ENCODE measurements around the gene ZDHHC19.
"Not testable (repeated sequence)": the region's sequence is repeated elsewhere in the genome, so short reads cannot be mapped to it uniquely, and the experiment has no call there.

Gene ZDHHC19

DNA sequence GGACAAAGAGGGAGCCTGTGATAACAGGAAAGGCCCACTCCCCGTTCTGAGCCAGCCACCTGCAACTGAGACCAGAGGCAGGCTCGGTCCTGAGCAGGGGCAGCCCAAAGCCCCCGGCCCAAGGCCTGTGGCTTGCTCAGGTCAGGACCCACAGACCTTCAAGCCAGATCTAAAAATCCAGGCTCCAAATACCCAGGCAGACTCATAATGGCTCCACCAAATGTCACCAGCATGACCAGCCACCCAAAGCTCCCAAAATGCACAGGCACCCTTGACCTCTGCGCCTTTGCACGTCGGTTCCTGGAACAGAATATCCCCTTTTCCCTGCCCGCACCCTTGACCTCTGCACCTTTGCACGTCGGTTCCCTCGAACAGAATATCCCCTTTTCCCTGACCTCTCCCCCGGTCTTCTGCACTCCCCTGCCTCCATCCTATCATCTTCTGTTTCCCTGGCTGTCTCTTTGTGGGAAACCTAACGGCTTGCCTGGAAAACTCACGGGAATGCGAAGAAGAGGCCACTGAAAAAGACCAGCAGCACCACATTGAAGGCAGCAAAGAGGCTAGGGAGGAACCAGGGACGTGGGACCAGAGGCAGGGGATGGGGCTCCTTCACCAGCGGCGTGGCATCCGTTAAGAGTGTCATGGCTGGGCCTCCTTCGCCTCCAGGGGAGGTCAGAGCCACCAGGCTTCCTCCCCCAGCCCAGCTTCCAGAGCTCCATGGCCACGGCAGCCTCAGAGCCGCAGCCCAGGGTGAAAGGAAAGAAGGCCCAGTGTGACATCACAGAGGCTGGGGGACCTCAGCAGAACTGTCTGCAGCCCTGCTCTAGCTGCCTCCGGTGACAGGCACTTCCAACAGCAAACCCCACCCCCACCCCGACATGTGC, at the start of gene ZDHHC19:
Gene ZDHHC19 (minus strand): TSS at position 728 of the 884 bp plus-strand sequence. CDS start 85 bp downstream, at position 643.
- Histone ChIP-seq H3K4me3 (ENCODE audit: low read length) (no peak within 1 kb of the TSS), H3K27me3 (ENCODE audit: control insufficient read depth, insufficient read depth, low read length) (peaks cover 4% of the 10 kb centered on the region), H3K4me1 (ENCODE audit: control insufficient read depth, insufficient read depth, low read length) (no peaks in the 10 kb centered on the region), H3K36me3 (ENCODE audit: control insufficient read depth, insufficient read depth, low read length) (no peaks in the 10 kb centered on the region), H3K27ac (ENCODE audit: low read depth, low read length) (no peak within 1 kb of the TSS), H3K9ac (ENCODE audit: low read length) (no peak within 1 kb of the TSS)

DNA sequence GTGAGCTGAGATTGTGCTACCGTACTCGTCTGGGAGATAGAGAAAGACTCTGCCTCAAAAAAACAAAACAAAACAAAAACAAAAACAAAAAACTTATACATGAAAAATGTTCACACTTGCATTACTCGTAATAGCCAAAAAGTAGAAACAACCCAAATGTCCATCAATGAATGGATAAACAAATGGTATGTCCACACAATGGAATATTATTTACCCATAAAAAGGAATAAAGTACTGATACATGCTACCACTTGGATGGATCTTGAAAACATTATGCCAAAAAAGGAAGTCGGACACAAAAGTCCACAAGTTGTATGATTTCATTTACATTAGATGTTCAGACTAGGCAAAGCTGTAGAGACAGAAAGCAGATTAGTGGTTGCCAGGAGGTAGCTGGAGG, 49.6 kb upstream of the ZDHHC19 start:
- Histone ChIP-seq H3K36me3 (ENCODE audit: control insufficient read depth, insufficient read depth, low read length) (peaks cover 2% of the 10 kb centered on the region), H3K27me3 (ENCODE audit: control insufficient read depth, insufficient read depth, low read length) (no peaks in the 10 kb centered on the region), H3K4me1 (ENCODE audit: control insufficient read depth, insufficient read depth, low read length) (no peaks in the 10 kb centered on the region), H3K9ac (ENCODE audit: low read length) (no peak overlapping the region), H3K27ac (ENCODE audit: low read depth, low read length) (no peak overlapping the region), H3K4me3 (ENCODE audit: low read length) (no peak overlapping the region)

DNA sequence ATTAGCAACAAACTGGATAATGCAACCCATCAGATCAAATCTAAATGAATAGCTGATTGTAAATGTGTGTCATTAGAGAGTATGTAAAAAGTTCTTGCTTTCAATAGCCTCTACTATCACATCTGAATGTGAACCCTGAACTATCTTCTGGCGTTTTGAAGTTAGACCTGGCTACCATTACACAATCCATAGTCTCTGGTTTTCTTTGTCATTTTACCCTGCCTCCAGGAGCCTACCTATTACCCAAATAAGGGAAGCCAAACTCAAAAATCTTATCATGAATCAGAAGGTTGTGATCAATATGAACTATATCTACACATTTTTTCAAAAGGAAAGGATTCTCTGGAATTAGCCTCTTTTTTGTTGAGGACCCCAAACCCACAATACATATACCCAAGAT, 44.6 kb upstream of the ZDHHC19 start:
- H3K9ac ChIP-seq (ENCODE audit: low read length) = no peak overlapping the region
- H3K4me3 ChIP-seq (ENCODE audit: low read length) = no peak overlapping the region
- no peaks in the 10 kb centered on the region for H3K4me1 ChIP-seq (ENCODE audit: control insufficient read depth, insufficient read depth, low read length)
- no peaks in the 10 kb centered on the region for H3K36me3 ChIP-seq (ENCODE audit: control insufficient read depth, insufficient read depth, low read length)
- H3K27ac ChIP-seq (ENCODE audit: low read depth, low read length) = no peak overlapping the region
- no peaks in the 10 kb centered on the region for H3K27me3 ChIP-seq (ENCODE audit: control insufficient read depth, insufficient read depth, low read length)

DNA sequence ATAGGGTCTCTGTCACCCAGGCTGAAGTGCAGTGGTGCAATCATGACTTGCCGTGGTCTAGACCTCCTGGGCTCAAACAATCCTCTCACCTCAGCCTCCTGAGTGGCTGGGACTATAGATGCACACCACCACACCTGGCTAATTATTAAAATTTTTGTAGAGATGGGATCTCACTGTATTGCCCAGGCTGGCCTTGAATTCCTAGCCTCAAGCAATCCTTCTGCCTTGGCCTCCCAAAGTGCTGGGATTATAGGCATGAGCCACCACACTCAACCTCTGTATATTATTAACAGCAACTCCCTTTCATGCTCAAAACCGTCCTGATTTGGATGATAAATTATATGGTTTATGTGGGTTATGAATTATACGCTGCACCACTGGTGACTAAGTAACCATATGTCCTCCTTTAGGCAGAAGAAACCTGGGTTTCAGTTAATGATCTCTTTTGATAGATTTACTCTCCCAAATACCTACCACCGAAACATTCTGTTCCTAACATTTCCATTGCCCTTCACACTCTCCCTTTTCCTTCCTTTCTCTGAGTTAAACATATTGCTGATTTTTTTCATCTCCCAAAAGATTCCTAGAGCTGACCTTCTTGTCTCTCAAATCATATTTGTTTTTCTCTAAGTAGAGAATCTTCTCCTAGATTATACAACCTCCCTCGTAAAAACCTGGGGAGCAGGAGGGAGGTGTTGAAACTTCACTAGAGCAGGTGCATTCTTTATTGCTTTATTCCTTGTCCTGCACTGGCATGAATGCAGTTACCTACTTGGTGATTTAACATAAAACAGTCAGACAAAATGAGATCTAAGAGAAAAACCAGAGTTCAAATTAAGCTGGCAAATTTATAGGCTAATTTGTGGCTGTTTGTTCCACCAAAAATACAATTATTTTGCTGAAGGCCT, 43.4 kb upstream of the ZDHHC19 start:
- Histone ChIP-seq H3K4me3 (ENCODE audit: low read length) (no peak overlapping the region), H3K4me1 (ENCODE audit: control insufficient read depth, insufficient read depth, low read length) (no peaks in the 10 kb centered on the region), H3K27me3 (ENCODE audit: control insufficient read depth, insufficient read depth, low read length) (no peaks in the 10 kb centered on the region), H3K27ac (ENCODE audit: low read depth, low read length) (no peak overlapping the region), H3K36me3 (ENCODE audit: control insufficient read depth, insufficient read depth, low read length) (no peaks in the 10 kb centered on the region), H3K9ac (ENCODE audit: low read length) (no peak overlapping the region)

- no peaks in the 10 kb centered on the region for H3K4me1 ChIP-seq (ENCODE audit: control insufficient read depth, insufficient read depth, low read length)
- no peak overlapping the region for H3K9ac ChIP-seq (ENCODE audit: low read length)
- no peak overlapping the region for H3K4me3 ChIP-seq (ENCODE audit: low read length)
- H3K27me3 ChIP-seq (ENCODE audit: control insufficient read depth, insufficient read depth, low read length) = no peaks in the 10 kb centered on the region
- peaks cover 10% of the 10 kb centered on the region for H3K36me3 ChIP-seq (ENCODE audit: control insufficient read depth, insufficient read depth, low read length)
- H3K27ac ChIP-seq (ENCODE audit: low read depth, low read length) = no peak overlapping the region
These were observed 40.7 kb upstream of the ZDHHC19 start for GRCh38 chr3:196251918-196252317.

- Histone ChIP-seq H3K27me3 (ENCODE audit: control insufficient read depth, insufficient read depth, low read length) (no peaks in the 10 kb centered on the region), H3K27ac (ENCODE audit: low read depth, low read length) (no peak overlapping the region), H3K4me1 (ENCODE audit: control insufficient read depth, insufficient read depth, low read length) (no peaks in the 10 kb centered on the region), H3K9ac (ENCODE audit: low read length) (no peak overlapping the region), H3K4me3 (ENCODE audit: low read length) (no peak overlapping the region), H3K36me3 (ENCODE audit: control insufficient read depth, insufficient read depth, low read length) (peaks cover 21% of the 10 kb centered on the region)
These were observed 35.6 kb upstream of the ZDHHC19 start for GRCh38 chr3:196246612-196247308.

GRCh38 chr3:196244166-196244565, 33.0 kb upstream of the ZDHHC19 start:
- peaks cover 24% of the 10 kb centered on the region for H3K36me3 ChIP-seq (ENCODE audit: control insufficient read depth, insufficient read depth, low read length)
- not testable (repeated sequence) for H3K27ac ChIP-seq (ENCODE audit: low read depth, low read length); H3K27me3 ChIP-seq (ENCODE audit: control insufficient read depth, insufficient read depth, low read length); H3K9ac ChIP-seq (ENCODE audit: low read length); H3K4me1 ChIP-seq (ENCODE audit: control insufficient read depth, insufficient read depth, low read length); H3K4me3 ChIP-seq (ENCODE audit: low read length)

GRCh38 chr3:196241704-196242103, 30.5 kb upstream of the ZDHHC19 start:
- Histone ChIP-seq H3K9ac (ENCODE audit: low read length) (no peak overlapping the region), H3K27me3 (ENCODE audit: control insufficient read depth, insufficient read depth, low read length) (no peaks in the 10 kb centered on the region), H3K27ac (ENCODE audit: low read depth, low read length) (no peak overlapping the region), H3K4me3 (ENCODE audit: low read length) (no peak overlapping the region), H3K4me1 (ENCODE audit: control insufficient read depth, insufficient read depth, low read length) (no peaks in the 10 kb centered on the region), H3K36me3 (ENCODE audit: control insufficient read depth, insufficient read depth, low read length) (peaks cover 23% of the 10 kb centered on the region)

DNA sequence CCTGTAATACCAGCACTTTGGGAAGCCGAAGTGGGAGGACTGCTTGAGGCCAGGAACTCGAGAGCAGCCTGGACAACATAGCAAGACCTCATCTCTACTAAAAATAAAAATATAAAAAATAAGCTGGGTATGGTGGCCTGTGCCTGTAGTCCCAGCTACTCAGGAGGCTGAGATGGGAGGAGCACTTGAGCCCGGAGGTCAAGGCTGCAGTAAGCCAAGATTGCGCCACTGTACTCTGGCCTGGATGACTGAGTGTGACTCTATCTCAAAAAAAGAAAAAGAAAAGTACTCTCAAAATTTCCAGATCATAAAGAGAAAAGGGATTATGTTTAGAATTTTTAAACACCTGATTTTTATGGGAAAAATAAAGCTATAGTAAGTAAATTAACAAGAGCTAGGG, 29.2 kb upstream of the ZDHHC19 start:
- no peak overlapping the region for H3K9ac ChIP-seq (ENCODE audit: low read length)
- no peak overlapping the region for H3K27ac ChIP-seq (ENCODE audit: low read depth, low read length)
- no peak overlapping the region for H3K4me3 ChIP-seq (ENCODE audit: low read length)
- peaks cover 22% of the 10 kb centered on the region for H3K36me3 ChIP-seq (ENCODE audit: control insufficient read depth, insufficient read depth, low read length)
- no peaks in the 10 kb centered on the region for H3K27me3 ChIP-seq (ENCODE audit: control insufficient read depth, insufficient read depth, low read length)
- no peaks in the 10 kb centered on the region for H3K4me1 ChIP-seq (ENCODE audit: control insufficient read depth, insufficient read depth, low read length)

- no peaks in the 10 kb centered on the region for H3K27me3 ChIP-seq (ENCODE audit: control insufficient read depth, insufficient read depth, low read length)
- no peak overlapping the region for H3K27ac ChIP-seq (ENCODE audit: low read depth, low read length)
- peaks cover 20% of the 10 kb centered on the region for H3K36me3 ChIP-seq (ENCODE audit: control insufficient read depth, insufficient read depth, low read length)
- no peak overlapping the region for H3K4me3 ChIP-seq (ENCODE audit: low read length)
- H3K4me1 ChIP-seq (ENCODE audit: control insufficient read depth, insufficient read depth, low read length) = no peaks in the 10 kb centered on the region
- H3K9ac ChIP-seq (ENCODE audit: low read length) = no peak overlapping the region
These were observed 27.7 kb upstream of the ZDHHC19 start for GRCh38 chr3:196238612-196239560.

GRCh38 chr3:196237203-196237602, 26.0 kb upstream of the ZDHHC19 start:
- no peaks in the 10 kb centered on the region for H3K27me3 ChIP-seq (ENCODE audit: control insufficient read depth, insufficient read depth, low read length)
- H3K27ac ChIP-seq (ENCODE audit: low read depth, low read length) = no peak overlapping the region
- peaks cover 17% of the 10 kb centered on the region for H3K36me3 ChIP-seq (ENCODE audit: control insufficient read depth, insufficient read depth, low read length)
- no peak overlapping the region for H3K4me3 ChIP-seq (ENCODE audit: low read length)
- no peaks in the 10 kb centered on the region for H3K4me1 ChIP-seq (ENCODE audit: control insufficient read depth, insufficient read depth, low read length)
- H3K9ac ChIP-seq (ENCODE audit: low read length) = no peak overlapping the region
